Peyer's patch (tissue), 4 donors: ENCODE measurements around the gene FAM118A.

Source experiments
- CTCF ChIP-seq, 6 experiments: fragments of 450-650 bp in 4 of 6; fragments of 200-600 bp in 2 of 6; sonication (generic) in 1 of 6; IDR thresholded peaks; one replicate each; pipeline ENCODE4 v1.5.1; 2017 to 2019; ENCODE audit warnings: antibody characterized with exemption in 6 of 6, mild to moderate bottlenecking in 3 of 6, moderate library complexity in 1 of 6
- POLR2A ChIP-seq, 2 donors: fragments of 450-650 bp; IDR thresholded peaks; one replicate each; pipeline ENCODE4 v1.5.1; 2017; ENCODE audit warnings: antibody characterized with exemption in 2 of 2, mild to moderate bottlenecking in 2 of 2, moderate library complexity in 2 of 2

- TF ChIP-seq CTCF (IDR thresholded peaks at IDR 0.05) (no peak), POLR2A (IDR thresholded peaks at IDR 0.05) (no peak)
Measured at GRCh38 chr22:45376009-45376408, 66.3 kb downstream of the FAM118A start.
